GM23248 (cell line): Measurements from ENCODE around the gene NOBOX.
"Not testable (repeated sequence)": the region's sequence is repeated elsewhere in the genome, so short reads cannot be mapped to it uniquely, and the experiment has no call there.

Experiments used
- EZH2 ChIP-seq: fragments of 200-600 bp; sonication (generic); IDR thresholded peaks from 2 replicates; pipeline ENCODE4 v1.6.1; 2018; ENCODE audit warnings: antibody characterized with exemption, mild to moderate bottlenecking; ENCODE audit not compliant: insufficient read depth, poor library complexity, severe bottlenecking
- EZH2phosphoT487 ChIP-seq: fragments of 200-600 bp; sonication (generic); IDR thresholded peaks from 2 replicates; pipeline ENCODE4 v1.6.1; 2018; ENCODE audit warnings: antibody characterized with exemption, moderate library complexity, mild to moderate bottlenecking, low read depth; ENCODE audit not compliant: insufficient read depth

- TF ChIP-seq EZH2, EZH2phosphoT487: not testable (repeated sequence)
These were observed 46.6 kb downstream of the NOBOX start for GRCh38 chr7:144356860-144357259.
